Thyroid gland (tissue), 4 donors: ENCODE measurements around the gene CFHR4. TPM values are rescaled to one million over a fixed set of nuclear protein-coding genes. Genes with fewer than 3 reads are reported as not detected.
"Not testable (repeated sequence)": the region's sequence is repeated elsewhere in the genome, so short reads cannot be mapped to it uniquely, and the experiment has no call there.

Experiments used
- DNase-seq, 2 donors: peaks; one replicate each; pipeline ENCODE4 v3.0.0-alpha.2; 2019
- H3K27ac ChIP-seq, 3 donors: fragments of 200-600 bp; sonication (generic); 1 replicate in 2 of 3; 2 replicates in 1 of 3; pipeline ENCODE4 v1.5.1; 2016 to 2019; ENCODE audit warnings: mild to moderate bottlenecking in 1 of 3, moderate library complexity in 1 of 3
- H3K27me3 ChIP-seq: fragments of 200-600 bp; sonication (generic); one replicate; pipeline ENCODE4 v1.5.1; 2019
- H3K36me3 ChIP-seq, 2 donors: fragments of 200-600 bp; sonication (generic); one replicate each; pipeline ENCODE4 v1.5.1; 2016 to 2019
- H3K4me1 ChIP-seq, 2 donors: fragments of 200-600 bp; sonication (generic); one replicate each; pipeline ENCODE4 v1.5.1; 2017 to 2019
- H3K4me3 ChIP-seq, 3 donors: fragments of 200-600 bp; sonication (generic); replicated peaks in 1 of 3; 1 replicate in 2 of 3; 2 replicates in 1 of 3; pipeline ENCODE4 v1.5.1; 2016; ENCODE audit warnings: mild to moderate bottlenecking in 1 of 3
- H3K9me3 ChIP-seq: fragments of 200-600 bp; sonication (generic); one replicate; pipeline ENCODE4 v1.5.1; 2017
- CTCF ChIP-seq, 6 experiments: fragments of 200-600 bp in 3 of 6; fragments of 450-650 bp in 3 of 6; sonication (generic) in 3 of 6; IDR thresholded peaks; one replicate each; pipeline ENCODE4 v1.5.1; 2016 to 2019; ENCODE audit warnings: antibody characterized with exemption in 6 of 6, mild to moderate bottlenecking in 2 of 6, inconsistent platforms in 1 of 6, moderate library complexity in 1 of 6
- POLR2A ChIP-seq, 2 donors: fragments of 450-650 bp; IDR thresholded peaks; one replicate each; pipeline ENCODE4 v1.6.1; 2017; ENCODE audit warnings: antibody characterized with exemption in 2 of 2, mild to moderate bottlenecking in 2 of 2, moderate library complexity in 1 of 2
- WGBS, 2 donors: methylation state at CpG; one replicate each; pipeline ENCODE4 v1.1.5; 2017; 5-methylcytosine and 5-hydroxymethylcytosine counted together
- intact Hi-C: fragments of 100-400 bp; cut with DNase I; formaldehyde crosslinking; loops from one replicate; pipeline ENCODE4 v1.15.1; 2023
- total RNA-seq, 4 donors: library from RNA; depleted of rRNA; stranded (reverse); fragments of >200 nt; gene quantifications; one replicate each; pipeline ENCODE4 v1.2.3, GENCODE V29; 2016

The CFHR4 gene
- total RNA-seq, 4 donors from 2014 or later = not detected

- no peaks in the 10 kb centered on the region for H3K4me1 ChIP-seq
- DNase-seq = peak in 1 of 2 donors; percentile 7
- intact Hi-C loops = no loop called here
- no peaks in the 10 kb centered on the region for H3K36me3 ChIP-seq
- H3K27ac ChIP-seq = no peak overlapping the region
- no peak for TF ChIP-seq CTCF (IDR thresholded peaks at IDR 0.05)
- TF ChIP-seq POLR2A (IDR thresholded peaks at IDR 0.05) = no peak
- no peaks in the 10 kb centered on the region for H3K27me3 ChIP-seq
- H3K4me3 ChIP-seq = no peak overlapping the region
- 11 to 30% methylated on average over 26 of the region's 26 CpGs for WGBS, 2 donors
- no peaks in the 10 kb centered on the region for H3K9me3 ChIP-seq
Observed at GRCh38 chr1:196897158-196897828, 9.4 kb downstream of the CFHR4 start.

- intact Hi-C loops = no loop called here
- TF ChIP-seq POLR2A (IDR thresholded peaks at IDR 0.05) = no peak
- no peak for TF ChIP-seq CTCF (IDR thresholded peaks at IDR 0.05)
- Histone ChIP-seq H3K4me3 (no peak overlapping the region), H3K27me3 (no peaks in the 10 kb centered on the region), H3K4me1 (no peaks in the 10 kb centered on the region), H3K36me3 (no peaks in the 10 kb centered on the region), H3K27ac (no peak overlapping the region), H3K9me3 (no peaks in the 10 kb centered on the region)
- WGBS, 2 donors = 90 to 92% methylated on average over 2 of the region's 2 CpGs
- DNase-seq = no peak
Observed at GRCh38 chr1:196902344-196902743, 14.5 kb downstream of the CFHR4 start.

- WGBS, 2 donors = 95 to 99% methylated on average over 2 of the region's 2 CpGs
- intact Hi-C loops = no loop called here
- TF ChIP-seq CTCF (IDR thresholded peaks at IDR 0.05) (no peak), POLR2A (IDR thresholded peaks at IDR 0.05) (no peak)
Observed at GRCh38 chr1:196910215-196910614, 22.4 kb downstream of the CFHR4 start.

GRCh38 chr1:196912283-196912682 lies 24.4 kb downstream of the CFHR4 start:
- H3K9me3 ChIP-seq, DNase-seq, H3K27ac ChIP-seq, H3K27me3 ChIP-seq, H3K4me3 ChIP-seq, H3K4me1 ChIP-seq, intact Hi-C loops, H3K36me3 ChIP-seq: not testable (repeated sequence)
- WGBS, 2 donors = 35 to 50% methylated on average over 5 of the region's 5 CpGs

More at GRCh38 chr1:196910215-196910614, 22.4 kb downstream of the CFHR4 start:
- H3K4me3 ChIP-seq = no peak overlapping the region
- no peak overlapping the region for H3K27ac ChIP-seq
- H3K4me1 ChIP-seq = no peaks in the 10 kb centered on the region
- no peak for DNase-seq
- H3K36me3 ChIP-seq = no peaks in the 10 kb centered on the region
- no peaks in the 10 kb centered on the region for H3K27me3 ChIP-seq
- no peaks in the 10 kb centered on the region for H3K9me3 ChIP-seq

- H3K27me3 ChIP-seq, intact Hi-C loops: not testable (repeated sequence)
- 90 to 91% methylated on average over 1 of the region's 1 CpG for WGBS, 2 donors
Observed at GRCh38 chr1:196926839-196927238, 39.0 kb downstream of the CFHR4 start.

GRCh38 chr1:196932853-196933252 lies 45.0 kb downstream of the CFHR4 start:
- intact Hi-C loops, H3K4me1 ChIP-seq, H3K36me3 ChIP-seq, H3K27ac ChIP-seq, H3K9me3 ChIP-seq, DNase-seq, H3K4me3 ChIP-seq, H3K27me3 ChIP-seq: not testable (repeated sequence)
- WGBS, 2 donors = 91% methylated on average over 2 of the region's 2 CpGs

More at GRCh38 chr1:196926839-196927238, 39.0 kb downstream of the CFHR4 start:
- not testable (repeated sequence) for H3K4me3 ChIP-seq, DNase-seq, H3K4me1 ChIP-seq, H3K36me3 ChIP-seq, H3K9me3 ChIP-seq, H3K27ac ChIP-seq
